ENCODE results near the gene C6orf15. TPM values are rescaled to one million over a fixed set of nuclear protein-coding genes. Genes with fewer than 3 reads are reported as not detected.

C6orf15 gene
- total RNA-seq, 4 donors from 2014 or later: not detected

GRCh38 chr6:31090275-31090972 is 22.0 kb downstream of the C6orf15 start:
- no peak overlapping the region for H3K4me3 ChIP-seq
- WGBS: 89% methylated on average over 3 of the region's 3 CpGs
- intact Hi-C loops (cut with DNase I): no loop called here
- no peak overlapping the region for H3K27ac ChIP-seq (replicated peaks in 1 of 4)
- H3K36me3 ChIP-seq: no peaks in the 10 kb centered on the region
- H3K9me3 ChIP-seq: no peaks in the 10 kb centered on the region
- DNase-seq (ENCODE audit: extremely low spot score): no peak
- no peaks in the 10 kb centered on the region for H3K27me3 ChIP-seq
- TF ChIP-seq EP300 (IDR thresholded peaks at IDR 0.05) (no peak), POLR2A (IDR thresholded peaks at IDR 0.05; ENCODE audit: low read depth) (no peak)
- peaks cover 10 to 24% (median 13%) of the 10 kb centered on the region in 4 donors for H3K4me1 ChIP-seq

- Histone ChIP-seq H3K4me3 (no peak overlapping the region), H3K27me3 (no peaks in the 10 kb centered on the region), H3K27ac (replicated peaks in 1 of 4) (no peak overlapping the region), H3K36me3 (no peaks in the 10 kb centered on the region), H3K9me3 (no peaks in the 10 kb centered on the region), H3K4me1 (peaks cover 0 to 11% (median 5%) of the 10 kb centered on the region in 4 donors)
- intact Hi-C loops (cut with DNase I): loop anchor here (5.0 kb wide), 1 partner anchor 175 kb away; the partner anchor contains the start of gene VARS2
- DNase-seq (ENCODE audit: extremely low spot score): no peak
- 10% methylated on average over 14 of the region's 14 CpGs for WGBS
- TF ChIP-seq EP300 (IDR thresholded peaks at IDR 0.05): no peak
- TF ChIP-seq CTCF (IDR thresholded peaks at IDR 0.05): peak; percentile 80 to 87 (median 84)
- TF ChIP-seq POLR2AphosphoS5 (IDR thresholded peaks at IDR 0.05): peak in 1 of 2 donors; percentile 31
Measured at GRCh38 chr6:31087494-31088089, 24.8 kb downstream of the C6orf15 start.

- TF ChIP-seq CTCF (IDR thresholded peaks at IDR 0.05) (no peak), EP300 (IDR thresholded peaks at IDR 0.05) (no peak), POLR2AphosphoS5 (IDR thresholded peaks at IDR 0.05) (no peak)
- no peaks in the 10 kb centered on the region for H3K36me3 ChIP-seq
- peaks cover 0 to 11% (median 5%) of the 10 kb centered on the region in 4 donors for H3K4me1 ChIP-seq
- H3K9me3 ChIP-seq: no peaks in the 10 kb centered on the region
- 30% methylated on average over 7 of the region's 7 CpGs for WGBS
- intact Hi-C loops (cut with DNase I): loop anchor here (5.0 kb wide), 1 partner anchor 175 kb away; the partner anchor contains the start of gene VARS2
- no peaks in the 10 kb centered on the region for H3K27me3 ChIP-seq
- no peak for DNase-seq (ENCODE audit: extremely low spot score)
- no peak overlapping the region for H3K27ac ChIP-seq (replicated peaks in 1 of 4)
- no peak overlapping the region for H3K4me3 ChIP-seq
Measured at GRCh38 chr6:31086788-31087440, 25.5 kb downstream of the C6orf15 start.

GRCh38 chr6:31083742-31084354 is 28.5 kb downstream of the C6orf15 start:
- no peak overlapping the region for H3K4me3 ChIP-seq
- no peak overlapping the region for H3K27ac ChIP-seq (replicated peaks in 1 of 4)
- no peaks in the 10 kb centered on the region for H3K9me3 ChIP-seq
- no peak for TF ChIP-seq POLR2A (IDR thresholded peaks at IDR 0.05; ENCODE audit: low read depth)
- TF ChIP-seq POLR2AphosphoS5 (IDR thresholded peaks at IDR 0.05): no peak
- no peak for TF ChIP-seq EP300 (IDR thresholded peaks at IDR 0.05)
- TF ChIP-seq CTCF (IDR thresholded peaks at IDR 0.05): peak in 2 of 3 experiments; percentile 17 to 37
- DNase-seq (ENCODE audit: extremely low spot score): no peak
- 67% methylated on average over 8 of the region's 8 CpGs for WGBS
- H3K27me3 ChIP-seq: peaks cover 0 to 6% (median 0%) of the 10 kb centered on the region in 4 donors
- intact Hi-C loops (cut with DNase I): loop anchor here (5.0 kb wide), 1 partner anchor 257 kb away; no protein-coding TSS in a partner anchor
- no peaks in the 10 kb centered on the region for H3K36me3 ChIP-seq
- H3K4me1 ChIP-seq: peaks cover 6 to 19% (median 10%) of the 10 kb centered on the region in 4 donors
